ENCODE measurements around the gene LRRC4C.
"Not testable (repeated sequence)": the region's sequence is repeated elsewhere in the genome, so short reads cannot be mapped to it uniquely, and the experiment has no call there.

The LRRC4C gene

GRCh38 chr11:40203606-40204005 is 1255.8 kb downstream of the LRRC4C start:
- no peak for DNase-seq

DNA sequence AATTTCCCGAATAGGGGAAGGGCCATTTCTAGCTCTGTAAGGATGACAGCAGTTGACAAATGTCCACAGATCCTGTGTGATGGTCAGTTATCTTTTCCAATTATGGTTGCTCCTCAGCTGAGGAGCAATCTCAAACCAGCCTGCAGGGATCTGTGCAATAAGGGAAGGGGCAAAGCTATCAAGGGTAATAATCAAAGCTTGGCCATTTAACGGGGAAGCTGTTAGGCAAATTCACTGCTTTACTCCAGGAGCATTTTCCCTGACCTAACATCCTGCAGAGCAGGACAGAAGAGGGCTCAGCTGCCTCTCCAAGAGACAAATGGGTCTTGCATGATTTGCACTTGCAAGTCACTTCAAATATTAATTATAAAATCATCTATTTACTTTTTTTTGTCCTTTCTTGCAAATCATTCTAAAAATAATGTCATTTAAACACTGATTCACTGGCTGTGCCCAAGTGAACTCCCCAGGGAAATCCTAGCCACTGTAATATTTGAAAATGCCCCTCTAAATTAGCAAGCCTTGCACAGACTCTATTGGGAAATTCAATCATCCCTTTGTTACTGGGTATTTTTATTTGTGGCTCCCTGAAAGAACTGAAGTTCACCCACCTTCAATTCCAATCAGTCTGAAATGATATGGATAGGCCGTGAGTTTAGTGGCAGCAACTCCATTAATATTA is 1256.7 kb downstream of the LRRC4C start:
- no peak for DNase-seq

DNA sequence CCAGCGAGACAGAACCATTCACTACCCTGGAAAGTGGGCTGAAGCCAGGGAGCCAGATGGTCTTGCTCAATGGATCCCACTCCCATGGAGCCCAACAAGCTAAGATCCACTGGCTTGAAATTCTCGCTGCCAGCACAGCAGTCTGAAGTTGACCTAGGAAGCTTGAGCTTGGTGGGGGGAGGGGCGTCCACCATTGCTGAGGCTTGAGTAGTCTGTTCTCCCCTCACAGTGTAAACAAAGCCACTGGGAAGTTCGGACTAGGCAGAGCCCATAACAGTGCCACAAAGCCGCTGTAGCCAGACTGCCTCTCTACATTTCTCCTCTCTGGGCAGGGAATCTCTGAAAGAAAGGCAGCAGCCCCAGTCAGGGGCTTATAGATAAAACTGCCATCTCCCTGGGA is 1266.9 kb downstream of the LRRC4C start:
- not testable (repeated sequence) for DNase-seq

- no peak for DNase-seq
Observed at GRCh38 chr11:40190294-40190693, 1269.2 kb downstream of the LRRC4C start.

- no peak for DNase-seq
Observed at GRCh38 chr11:40188848-40189247, 1270.6 kb downstream of the LRRC4C start.

DNA sequence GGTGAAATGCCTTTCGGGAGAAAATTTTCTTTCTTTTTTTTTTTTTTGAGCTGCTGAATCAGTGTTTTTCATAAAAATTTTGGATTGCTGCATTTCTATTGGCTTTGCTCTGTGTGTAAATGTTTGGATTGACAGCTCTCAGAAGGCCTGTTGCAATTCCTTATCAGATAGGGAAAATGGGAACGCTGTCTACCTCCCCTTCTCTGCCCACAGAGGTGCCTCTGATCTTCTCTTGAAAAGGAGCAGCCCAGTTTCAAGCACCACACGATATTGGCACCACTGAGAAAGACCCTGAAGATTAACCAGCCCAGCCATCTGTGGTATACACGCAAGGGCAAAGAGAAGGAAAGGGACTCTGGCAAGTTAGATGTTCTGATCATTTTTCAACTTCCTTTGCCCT is 1272.2 kb downstream of the LRRC4C start:
- DNase-seq: no peak

DNA sequence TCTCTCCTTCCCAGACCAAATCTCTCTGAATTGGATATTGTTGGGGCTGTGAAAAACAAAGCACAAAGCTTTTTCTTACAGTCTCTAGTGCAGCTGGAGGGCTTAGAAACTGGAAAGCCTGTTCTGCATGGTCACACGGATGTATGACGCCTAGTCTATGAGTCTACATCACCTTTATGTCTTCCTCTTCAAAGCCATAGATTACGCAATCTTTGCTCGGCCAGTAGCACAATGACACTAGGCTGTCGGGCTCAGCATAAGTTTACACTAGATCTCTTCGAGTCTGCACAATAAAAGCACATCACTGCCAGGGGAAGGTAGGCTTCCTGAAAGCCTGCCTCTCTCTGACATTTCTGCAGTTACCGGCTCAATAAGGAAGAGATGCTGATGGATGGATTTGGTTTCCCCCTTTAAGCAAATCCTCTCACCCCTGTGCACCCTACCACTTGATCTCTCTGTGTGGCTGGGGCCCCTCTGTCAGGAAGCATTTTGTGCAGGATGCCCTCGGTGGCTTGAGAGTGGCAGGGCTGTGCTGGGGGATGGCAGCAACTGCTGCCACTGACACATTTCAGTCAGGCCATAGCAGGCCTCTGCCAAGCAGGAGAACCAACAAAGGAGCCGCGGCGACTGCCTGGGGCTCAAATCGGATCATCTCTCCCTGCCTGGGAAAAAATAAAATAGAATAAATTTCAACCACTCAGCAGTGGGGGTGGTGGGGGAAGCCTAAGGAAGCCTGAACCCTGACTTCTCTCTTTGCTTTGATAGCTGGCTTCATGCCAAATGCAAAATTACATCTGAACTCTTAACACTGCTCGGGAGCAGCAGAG is 1272.8 kb downstream of the LRRC4C start:
- no peak for DNase-seq

- DNase-seq: no peak
Observed at GRCh38 chr11:40185793-40186192, 1273.7 kb downstream of the LRRC4C start.

- no peak for DNase-seq
Observed at GRCh38 chr11:40183073-40184064, 1276.1 kb downstream of the LRRC4C start.

DNA sequence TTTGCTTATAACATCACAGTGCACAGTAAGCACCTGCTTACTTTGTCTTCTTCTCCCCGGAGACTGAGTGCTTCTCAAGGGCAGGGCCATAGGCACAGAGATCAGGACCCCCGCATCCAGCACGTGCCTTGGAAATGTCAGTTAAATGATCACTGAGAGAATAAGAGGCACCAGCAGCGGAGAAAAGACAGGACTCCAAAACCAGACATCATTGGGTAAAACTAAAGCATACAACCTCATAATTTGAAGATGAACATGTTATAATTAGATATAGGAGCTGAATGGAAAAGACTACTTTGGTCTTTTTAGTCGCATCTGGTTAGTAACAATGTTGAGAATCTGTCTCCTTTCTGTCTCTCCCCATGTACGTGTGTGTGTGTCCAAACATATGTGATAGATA is 1279.9 kb downstream of the LRRC4C start:
- DNase-seq: no peak

GRCh38 chr11:40178470-40178869 is 1281.0 kb downstream of the LRRC4C start:
- no peak for DNase-seq

DNA sequence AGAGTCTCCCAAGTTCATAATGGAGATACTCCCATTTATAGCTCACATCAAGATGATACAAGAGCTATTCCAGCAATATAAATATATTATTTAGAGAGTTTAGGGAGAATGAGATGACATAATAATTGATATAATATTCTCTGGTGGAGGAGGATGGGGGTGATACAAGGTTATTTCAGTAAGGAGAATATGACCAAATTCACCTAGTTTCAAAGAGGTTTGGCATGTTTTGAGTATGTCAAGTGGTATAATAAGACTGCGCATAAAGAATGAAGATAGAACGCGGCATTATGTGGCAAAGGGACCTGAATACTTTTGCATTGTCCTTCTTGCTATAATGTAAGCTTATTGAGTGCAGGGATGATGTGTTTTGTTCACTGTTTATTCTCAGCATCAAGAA is 1283.5 kb downstream of the LRRC4C start:
- DNase-seq: no peak

DNA sequence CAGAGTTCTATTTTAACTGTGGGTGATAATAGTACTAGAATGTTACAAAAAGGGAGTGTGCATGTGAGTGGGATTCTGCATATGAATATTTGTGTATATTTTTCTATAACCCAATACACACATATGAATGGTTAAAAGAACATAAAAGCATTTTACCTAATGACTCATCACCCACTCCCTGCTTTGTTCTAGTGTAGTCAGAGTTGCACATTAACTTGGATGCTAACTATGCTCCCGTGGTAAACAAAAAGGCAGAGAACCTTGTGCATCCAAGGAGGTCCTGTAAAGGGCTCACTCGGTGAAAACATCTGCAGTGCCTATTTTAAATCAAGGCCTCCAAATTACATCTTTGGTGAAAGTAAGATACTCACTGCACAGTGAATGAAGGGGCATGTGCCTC is 1289.4 kb downstream of the LRRC4C start:
- DNase-seq: no peak

- DNase-seq: no peak
Observed at GRCh38 chr11:40168414-40168813, 1291.0 kb downstream of the LRRC4C start.

- not testable (repeated sequence) for DNase-seq
Observed at GRCh38 chr11:40167805-40168204, 1291.6 kb downstream of the LRRC4C start.

GRCh38 chr11:40166892-40167291 is 1292.6 kb downstream of the LRRC4C start:
- DNase-seq: no peak

GRCh38 chr11:40162901-40163883 is 1296.3 kb downstream of the LRRC4C start:
- DNase-seq: no peak

- DNase-seq: no peak
Observed at GRCh38 chr11:40161854-40162410, 1297.5 kb downstream of the LRRC4C start.

DNA sequence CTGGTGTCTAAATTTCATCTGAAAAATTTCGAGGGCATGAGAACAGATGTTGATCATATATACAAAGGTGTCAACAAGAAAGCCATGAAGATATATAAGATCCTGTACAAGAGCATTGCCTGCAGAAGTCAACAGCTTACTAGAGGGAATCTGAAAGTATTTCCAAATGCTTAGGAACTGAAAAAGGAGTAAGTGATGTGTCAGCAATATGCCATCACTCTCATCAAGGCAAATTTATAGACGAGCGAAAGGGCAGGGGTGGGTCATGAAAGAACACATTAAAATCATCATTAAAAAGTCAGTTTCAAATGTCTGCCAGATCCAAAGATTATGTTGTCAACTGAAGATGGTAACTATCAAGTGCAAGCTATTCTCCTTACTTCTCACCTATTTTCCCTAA is 1299.0 kb downstream of the LRRC4C start:
- DNase-seq: no peak

DNA sequence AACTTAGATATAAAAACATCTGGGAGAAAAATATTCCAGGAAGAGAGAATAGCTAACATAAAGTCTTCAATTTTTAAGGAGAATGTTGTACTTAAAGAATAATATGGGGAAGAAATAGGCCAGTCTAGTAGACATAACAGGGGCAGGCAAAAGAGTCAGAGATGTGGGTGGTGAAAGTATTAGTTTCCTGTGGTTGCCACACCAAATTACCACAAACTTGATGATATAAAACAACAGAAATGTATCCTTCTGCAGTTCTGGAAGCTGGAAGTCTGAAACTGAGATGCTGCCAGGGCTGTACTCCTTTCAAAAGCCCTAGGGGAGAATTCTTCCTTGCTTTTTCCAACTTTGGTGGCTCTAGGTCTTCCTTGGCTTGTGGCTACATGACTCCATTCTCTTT is 1309.7 kb downstream of the LRRC4C start:
- DNase-seq: no peak

- DNase-seq: no peak
Observed at GRCh38 chr11:40140560-40140959, 1318.9 kb downstream of the LRRC4C start.

- no peak for DNase-seq
Observed at GRCh38 chr11:40139536-40139935, 1319.9 kb downstream of the LRRC4C start.

Data from CD4-positive, alpha-beta T cell treated with Interleukin-6 for 4 hours (primary cell).